GM06990 (cell line): ENCODE data around the gene TYSND1.

Experiments used
- DNase-seq: peaks from one replicate; pipeline ENCODE4 v3.0.0-alpha.2; 2011; ENCODE audit not compliant: insufficient read length; ENCODE audit errors: extremely low read depth
- H3K27me3 ChIP-seq: replicated peaks from 2 replicates; pipeline ENCODE4 v1.6.0; 2011; ENCODE audit warnings: low read length; ENCODE audit not compliant: control insufficient read depth, insufficient read depth
- H3K36me3 ChIP-seq: 2 replicates; pipeline ENCODE4 v1.5.1; 2011; ENCODE audit warnings: low read length; ENCODE audit not compliant: control insufficient read depth, insufficient read depth
- H3K4me3 ChIP-seq: replicated peaks from 2 replicates; pipeline ENCODE4 v1.5.1; 2011; ENCODE audit warnings: low read depth, mild to moderate bottlenecking, control low read depth, low read length
- CTCF ChIP-seq: IDR thresholded peaks from 2 replicates; pipeline ENCODE4 v1.5.1; 2011; ENCODE audit warnings: low read length, control low read depth, mild to moderate bottlenecking, inconsistent platforms; ENCODE audit not compliant: insufficient read depth, poor library complexity, severe bottlenecking

Gene TYSND1

GRCh38 chr10:70135684-70136083 lies 10.8 kb downstream of the TYSND1 start:
- no peak for DNase-seq
- TF ChIP-seq CTCF: no peak
- peaks cover 2% of the 10 kb centered on the region for H3K36me3 ChIP-seq
- H3K4me3 ChIP-seq: no peak overlapping the region
- H3K27me3 ChIP-seq: no peaks in the 10 kb centered on the region

GRCh38 chr10:70135046-70135445 lies 11.5 kb downstream of the TYSND1 start:
- peaks cover 1% of the 10 kb centered on the region for H3K36me3 ChIP-seq
- H3K4me3 ChIP-seq: no peak overlapping the region
- DNase-seq: no peak
- TF ChIP-seq CTCF: no peak
- no peaks in the 10 kb centered on the region for H3K27me3 ChIP-seq

GRCh38 chr10:70132098-70133029 lies 14.1 kb downstream of the TYSND1 start, which contains the start of gene AIFM2:
Gene AIFM2 (minus strand): TSS chr10:70132825. CDS start chr10:70124084, 8,741 bp downstream.
- peak; percentile 80 for DNase-seq
- peak within 1 kb of the TSS; percentile 76 for H3K4me3 ChIP-seq

GRCh38 chr10:70131560-70131937 lies 15.0 kb downstream of the TYSND1 start:
- Histone ChIP-seq H3K36me3 (peaks cover 9% of the 10 kb centered on the region), H3K27me3 (no peaks in the 10 kb centered on the region), H3K4me3 (peak overlapping the region; percentile 76)
- DNase-seq: no peak
- TF ChIP-seq CTCF: no peak

More at GRCh38 chr10:70132098-70133029, 14.1 kb downstream of the TYSND1 start, which contains the start of gene AIFM2:
- no peaks in the 10 kb centered on the region for H3K27me3 ChIP-seq
- TF ChIP-seq CTCF: no peak
- peaks cover 5% of the 10 kb centered on the region for H3K36me3 ChIP-seq

GRCh38 chr10:70130878-70131559 lies 15.5 kb downstream of the TYSND1 start:
- H3K27me3 ChIP-seq: no peaks in the 10 kb centered on the region
- DNase-seq: no peak
- TF ChIP-seq CTCF: no peak
- H3K36me3 ChIP-seq: peaks cover 9% of the 10 kb centered on the region
- peak overlapping the region; percentile 76 for H3K4me3 ChIP-seq
